ENCODE measurements around the gene MCRIP2.

DNA sequence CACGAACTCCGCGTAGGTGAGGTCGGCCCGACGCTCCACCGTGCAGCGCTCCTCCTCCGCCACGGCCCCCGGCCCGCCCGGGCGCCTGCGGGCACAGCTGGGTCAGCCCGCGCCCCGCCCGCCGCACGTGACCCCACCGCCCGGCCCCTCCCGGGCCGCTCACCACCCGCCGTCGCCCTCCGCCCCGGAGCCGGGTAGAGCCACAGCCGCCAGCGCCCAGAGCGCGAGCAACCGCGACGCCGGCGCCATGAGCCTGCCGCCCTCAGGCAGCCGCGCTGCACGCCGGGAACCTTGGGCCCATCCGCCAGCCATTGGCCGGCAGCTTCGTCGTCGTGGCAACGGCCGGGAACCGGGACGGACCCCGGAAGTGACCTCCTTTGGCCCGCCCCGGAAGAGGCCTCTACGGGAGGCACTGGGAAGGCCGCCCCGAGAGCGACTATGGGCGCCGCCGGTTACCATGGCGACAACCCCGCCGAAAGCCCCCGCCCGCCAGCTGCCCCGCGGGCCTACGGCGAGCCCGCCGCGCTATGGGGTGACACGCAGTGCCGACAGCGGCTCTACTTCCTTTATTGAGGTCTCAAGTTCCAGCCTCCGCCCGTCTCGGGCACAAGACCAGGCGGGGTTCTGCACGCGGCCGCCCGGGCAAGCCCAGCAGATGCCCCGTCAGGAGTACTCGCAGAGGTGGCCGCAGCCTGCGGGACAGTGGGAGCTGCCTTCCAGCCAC is 42.6 kb downstream of the MCRIP2 start, which contains the start of gene JMJD8:
- TF ChIP-seq, protein P1, sequence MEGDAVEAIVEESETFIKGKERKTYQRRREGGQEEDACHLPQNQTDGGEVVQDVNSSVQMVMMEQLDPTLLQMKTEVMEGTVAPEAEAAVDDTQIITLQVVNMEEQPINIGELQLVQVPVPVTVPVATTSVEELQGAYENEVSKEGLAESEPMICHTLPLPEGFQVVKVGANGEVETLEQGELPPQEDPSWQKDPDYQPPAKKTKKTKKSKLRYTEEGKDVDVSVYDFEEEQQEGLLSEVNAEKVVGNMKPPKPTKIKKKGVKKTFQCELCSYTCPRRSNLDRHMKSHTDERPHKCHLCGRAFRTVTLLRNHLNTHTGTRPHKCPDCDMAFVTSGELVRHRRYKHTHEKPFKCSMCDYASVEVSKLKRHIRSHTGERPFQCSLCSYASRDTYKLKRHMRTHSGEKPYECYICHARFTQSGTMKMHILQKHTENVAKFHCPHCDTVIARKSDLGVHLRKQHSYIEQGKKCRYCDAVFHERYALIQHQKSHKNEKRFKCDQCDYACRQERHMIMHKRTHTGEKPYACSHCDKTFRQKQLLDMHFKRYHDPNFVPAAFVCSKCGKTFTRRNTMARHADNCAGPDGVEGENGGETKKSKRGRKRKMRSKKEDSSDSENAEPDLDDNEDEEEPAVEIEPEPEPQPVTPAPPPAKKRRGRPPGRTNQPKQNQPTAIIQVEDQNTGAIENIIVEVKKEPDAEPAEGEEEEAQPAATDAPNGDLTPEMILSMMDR (conservative IDR thresholded peaks at IDR 0.05 in 1 of 2, IDR thresholded peaks at IDR 0.05 in 1 of 2; ENCODE audit: extremely low read depth in 1 of 2, insufficient read depth in 1 of 2, low read depth in 1 of 2, low read length in 2 of 2) = no peak
- TF ChIP-seq EZH2 (IDR thresholded peaks at IDR 0.05; ENCODE audit: borderline replicate concordance, low read length) = no peak

Measured in mammary epithelial cell (primary cell).